ENCODE data around the gene EIF4E2.

The EIF4E2 gene

DNA sequence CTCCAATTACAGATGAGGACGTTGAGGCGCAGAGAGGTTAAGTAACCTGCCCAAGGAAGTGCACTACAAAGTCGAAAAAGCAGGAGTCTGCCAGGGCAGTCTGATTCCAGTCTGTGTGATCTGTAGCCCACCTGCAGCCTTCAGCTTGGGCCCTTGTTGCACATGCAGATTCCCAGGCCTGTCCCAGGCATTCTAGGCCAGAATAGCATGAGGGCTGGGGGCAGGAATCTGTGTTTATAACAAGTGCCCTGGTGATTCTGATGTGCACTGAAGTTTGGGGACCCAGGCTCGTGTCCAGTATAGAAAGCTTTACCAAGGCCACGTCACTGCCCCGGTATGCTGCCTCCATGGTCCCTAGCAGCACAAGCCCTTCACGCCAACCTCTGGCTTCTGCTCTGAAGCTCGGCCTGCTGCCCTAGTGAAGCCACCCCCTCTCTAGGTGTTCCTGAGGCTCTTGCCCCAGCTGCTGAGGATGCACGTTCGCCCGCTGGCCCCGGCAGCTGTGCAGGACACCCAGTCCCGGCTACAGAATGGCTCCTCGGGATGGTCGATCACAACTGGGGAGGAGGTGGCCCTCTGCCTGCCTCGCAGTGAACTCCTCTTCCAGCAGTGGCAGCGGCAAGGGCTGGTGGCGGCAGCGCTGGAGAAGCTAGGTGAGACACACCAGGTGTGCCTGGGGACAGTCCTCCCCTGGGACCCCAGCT is 6.4 kb upstream of the EIF4E2 start:
- Histone ChIP-seq H4K20me1 (ENCODE audit: insufficient read depth, low read length) (no peaks in the 10 kb centered on the region), H3K9me2 (ENCODE audit: low read depth, low read length) (no peaks in the 10 kb centered on the region), H3K9me3 (ENCODE audit: low read length) (no peaks in the 10 kb centered on the region), H3K27me3 (ENCODE audit: insufficient read depth, low read length) (no peaks in the 10 kb centered on the region), H3F3A (ENCODE audit: insufficient read depth, low read length) (no peaks in the 10 kb centered on the region), H3K9ac (ENCODE audit: low read length) (no peak overlapping the region), H2AFZ (ENCODE audit: low read length) (no peak overlapping the region), H3K4me3 (ENCODE audit: low read depth, low read length, poor library complexity, severe bottlenecking) (no peak overlapping the region), H3K4me1 (ENCODE audit: insufficient read depth, low read length, severe bottlenecking) (peaks cover 5% of the 10 kb centered on the region), H3K4me2 (ENCODE audit: low read length) (no peak overlapping the region), H3K27ac (ENCODE audit: low read depth, low read length, poor library complexity, severe bottlenecking) (no peak overlapping the region), H3K36me3 (ENCODE audit: insufficient read depth, low read length) (peaks cover 44% of the 10 kb centered on the region), H3K79me2 (ENCODE audit: insufficient read depth, low read length) (no peaks in the 10 kb centered on the region)
- TF ChIP-seq EZH2 (IDR thresholded peaks at IDR 0.05; ENCODE audit: borderline replicate concordance, low read length), result no peak
- TF ChIP-seq, protein P1, sequence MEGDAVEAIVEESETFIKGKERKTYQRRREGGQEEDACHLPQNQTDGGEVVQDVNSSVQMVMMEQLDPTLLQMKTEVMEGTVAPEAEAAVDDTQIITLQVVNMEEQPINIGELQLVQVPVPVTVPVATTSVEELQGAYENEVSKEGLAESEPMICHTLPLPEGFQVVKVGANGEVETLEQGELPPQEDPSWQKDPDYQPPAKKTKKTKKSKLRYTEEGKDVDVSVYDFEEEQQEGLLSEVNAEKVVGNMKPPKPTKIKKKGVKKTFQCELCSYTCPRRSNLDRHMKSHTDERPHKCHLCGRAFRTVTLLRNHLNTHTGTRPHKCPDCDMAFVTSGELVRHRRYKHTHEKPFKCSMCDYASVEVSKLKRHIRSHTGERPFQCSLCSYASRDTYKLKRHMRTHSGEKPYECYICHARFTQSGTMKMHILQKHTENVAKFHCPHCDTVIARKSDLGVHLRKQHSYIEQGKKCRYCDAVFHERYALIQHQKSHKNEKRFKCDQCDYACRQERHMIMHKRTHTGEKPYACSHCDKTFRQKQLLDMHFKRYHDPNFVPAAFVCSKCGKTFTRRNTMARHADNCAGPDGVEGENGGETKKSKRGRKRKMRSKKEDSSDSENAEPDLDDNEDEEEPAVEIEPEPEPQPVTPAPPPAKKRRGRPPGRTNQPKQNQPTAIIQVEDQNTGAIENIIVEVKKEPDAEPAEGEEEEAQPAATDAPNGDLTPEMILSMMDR (IDR thresholded peaks at IDR 0.05; ENCODE audit: low read length), result no peak

DNA sequence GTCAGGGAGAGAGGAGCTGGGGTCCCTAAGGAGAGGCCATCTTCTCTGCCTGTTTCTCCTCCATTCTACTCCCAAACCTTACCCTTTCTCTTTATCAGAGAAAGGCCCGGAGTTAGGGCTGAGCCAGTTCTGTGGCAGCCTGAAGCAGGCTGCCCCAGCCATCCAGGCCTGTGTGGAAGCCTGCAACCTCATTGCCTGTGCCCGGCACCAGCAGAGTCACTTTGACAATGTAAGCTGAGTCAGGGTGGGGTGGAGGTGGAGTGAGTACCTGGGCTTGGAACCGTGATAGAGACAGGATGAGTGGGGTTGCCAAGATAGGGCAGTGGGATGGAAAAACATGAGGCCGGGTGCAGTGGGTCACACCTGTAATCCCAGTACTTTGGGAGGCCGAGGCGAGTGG is 5.8 kb upstream of the EIF4E2 start:
- Histone ChIP-seq H3K4me1 (ENCODE audit: insufficient read depth, low read length, severe bottlenecking) (peaks cover 10% of the 10 kb centered on the region), H3K79me2 (ENCODE audit: insufficient read depth, low read length) (peaks cover 2% of the 10 kb centered on the region; the same call in 1 of the 2 replicates), H3K27me3 (ENCODE audit: insufficient read depth, low read length) (no peaks in the 10 kb centered on the region), H3K4me3 (ENCODE audit: low read depth, low read length, poor library complexity, severe bottlenecking) (no peak overlapping the region), H3K9me3 (ENCODE audit: low read length) (no peaks in the 10 kb centered on the region), H4K20me1 (ENCODE audit: insufficient read depth, low read length) (no peaks in the 10 kb centered on the region), H3K9ac (ENCODE audit: low read length) (no peak overlapping the region), H3K36me3 (ENCODE audit: insufficient read depth, low read length) (peaks cover 44% of the 10 kb centered on the region), H3F3A (ENCODE audit: insufficient read depth, low read length) (no peaks in the 10 kb centered on the region), H3K27ac (ENCODE audit: low read depth, low read length, poor library complexity, severe bottlenecking) (no peak overlapping the region), H2AFZ (ENCODE audit: low read length) (no peak overlapping the region), H3K9me2 (ENCODE audit: low read depth, low read length) (no peaks in the 10 kb centered on the region), H3K4me2 (ENCODE audit: low read length) (no peak overlapping the region)
- TF ChIP-seq, protein P1 (IDR thresholded peaks at IDR 0.05; ENCODE audit: low read length), result no peak
- no peak for TF ChIP-seq EZH2 (IDR thresholded peaks at IDR 0.05; ENCODE audit: borderline replicate concordance, low read length)

GRCh38 chr2:232545511-232546375 is 4.7 kb upstream of the EIF4E2 start:
- Histone ChIP-seq H3K4me3 (ENCODE audit: low read depth, low read length, poor library complexity, severe bottlenecking) (no peak overlapping the region), H3K9me2 (ENCODE audit: low read depth, low read length) (no peaks in the 10 kb centered on the region), H3K4me2 (ENCODE audit: low read length) (no peak overlapping the region), H2AFZ (ENCODE audit: low read length) (no peak overlapping the region), H3K27ac (ENCODE audit: low read depth, low read length, poor library complexity, severe bottlenecking) (no peak overlapping the region), H3F3A (ENCODE audit: insufficient read depth, low read length) (no peaks in the 10 kb centered on the region), H3K9me3 (ENCODE audit: low read length) (no peaks in the 10 kb centered on the region), H3K9ac (ENCODE audit: low read length) (no peak overlapping the region), H3K27me3 (ENCODE audit: insufficient read depth, low read length) (no peaks in the 10 kb centered on the region), H3K36me3 (ENCODE audit: insufficient read depth, low read length) (peaks cover 44% of the 10 kb centered on the region), H3K4me1 (ENCODE audit: insufficient read depth, low read length, severe bottlenecking) (peaks cover 11% of the 10 kb centered on the region), H4K20me1 (ENCODE audit: insufficient read depth, low read length) (no peaks in the 10 kb centered on the region), H3K79me2 (ENCODE audit: insufficient read depth, low read length) (peaks cover 7% of the 10 kb centered on the region; the same call in 1 of the 2 replicates)
- no peak for TF ChIP-seq EZH2 (IDR thresholded peaks at IDR 0.05; ENCODE audit: borderline replicate concordance, low read length)
- TF ChIP-seq, protein P1 (IDR thresholded peaks at IDR 0.05; ENCODE audit: low read length), result no peak

All from OCI-LY1 (cell line).